IPS-15b (cell line): ENCODE measurements around the gene ACAP3.
"Not testable (repeated sequence)": the region's sequence is repeated elsewhere in the genome, so short reads cannot be mapped to it uniquely, and the experiment has no call there.

ENCODE experiments used
- H3K27me3 ChIP-seq: one replicate; pipeline ENCODE4 v1.6.1; 2013; ENCODE audit warnings: low read length; ENCODE audit not compliant: control insufficient read depth, insufficient read depth
- H3K36me3 ChIP-seq: one replicate; pipeline ENCODE4 v1.6.1; 2013; ENCODE audit warnings: low read length; ENCODE audit not compliant: control insufficient read depth, insufficient read depth
- H3K4me1 ChIP-seq: one replicate; pipeline ENCODE4 v1.6.1; 2013; ENCODE audit warnings: mild to moderate bottlenecking, low read length; ENCODE audit not compliant: control insufficient read depth, insufficient read depth
- H3K4me3 ChIP-seq: one replicate; pipeline ENCODE4 v1.5.1; 2013; ENCODE audit warnings: low read depth, low read length
- H3K9ac ChIP-seq: one replicate; pipeline ENCODE4 v1.6.1; 2013; ENCODE audit warnings: low read depth, mild to moderate bottlenecking, low read length
- H3K9me3 ChIP-seq: one replicate; pipeline ENCODE4 v1.6.1; 2013; ENCODE audit warnings: mild to moderate bottlenecking, low read length; ENCODE audit not compliant: control insufficient read depth, insufficient read depth

ACAP3 gene

DNA sequence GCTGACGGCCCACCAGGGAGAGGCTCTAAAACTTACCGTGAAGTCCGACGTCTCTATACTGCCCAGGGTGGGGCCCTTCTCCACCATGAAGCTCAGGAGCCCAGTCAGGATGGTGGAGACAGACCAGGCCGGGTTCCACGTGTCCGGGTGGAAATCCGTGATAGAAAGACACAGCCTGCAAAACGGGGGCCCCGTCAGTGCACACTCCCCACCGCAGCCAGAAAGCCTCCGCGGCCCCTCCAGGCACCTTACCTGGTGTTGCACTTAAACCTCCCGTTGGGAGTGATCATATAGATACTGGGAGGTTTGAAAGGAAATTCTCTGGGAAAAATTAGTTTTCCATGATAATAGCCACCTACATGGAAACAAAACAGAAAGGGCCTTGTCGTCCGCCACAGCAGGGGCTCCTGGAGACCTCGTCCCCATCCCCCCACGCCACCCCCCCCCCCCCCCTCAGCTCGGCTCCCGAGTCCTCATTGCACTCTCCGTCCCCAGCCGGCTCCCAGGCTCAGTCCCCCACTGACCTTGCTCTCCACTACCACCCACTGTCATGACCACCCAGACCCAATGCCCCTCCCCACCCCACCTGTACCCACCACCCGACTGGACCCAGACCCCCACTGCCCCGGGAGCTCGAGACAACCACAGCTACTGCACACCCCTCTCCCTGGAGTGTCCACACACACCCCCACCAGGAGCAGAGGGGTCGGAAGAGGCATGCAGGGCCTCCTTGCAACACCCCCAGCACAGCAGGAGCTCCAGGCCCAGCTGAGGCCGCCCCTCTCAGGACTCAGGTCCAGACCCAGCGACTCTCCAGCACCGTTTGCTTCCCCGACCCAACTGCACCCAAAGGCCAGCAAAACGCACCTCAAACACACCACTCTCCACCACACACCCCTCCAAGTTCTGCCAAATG is 50.5 kb downstream of the ACAP3 start:
- Histone ChIP-seq H3K9me3 (no peaks in the 10 kb centered on the region), H3K36me3 (peaks cover 58% of the 10 kb centered on the region), H3K27me3 (no peaks in the 10 kb centered on the region), H3K9ac (no peak overlapping the region), H3K4me1 (peaks cover 6% of the 10 kb centered on the region), H3K4me3 (peak overlapping the region; percentile 18)

GRCh38 chr1:1255611-1256010 is 52.1 kb downstream of the ACAP3 start:
- H3K36me3 ChIP-seq: peaks cover 50% of the 10 kb centered on the region

DNA sequence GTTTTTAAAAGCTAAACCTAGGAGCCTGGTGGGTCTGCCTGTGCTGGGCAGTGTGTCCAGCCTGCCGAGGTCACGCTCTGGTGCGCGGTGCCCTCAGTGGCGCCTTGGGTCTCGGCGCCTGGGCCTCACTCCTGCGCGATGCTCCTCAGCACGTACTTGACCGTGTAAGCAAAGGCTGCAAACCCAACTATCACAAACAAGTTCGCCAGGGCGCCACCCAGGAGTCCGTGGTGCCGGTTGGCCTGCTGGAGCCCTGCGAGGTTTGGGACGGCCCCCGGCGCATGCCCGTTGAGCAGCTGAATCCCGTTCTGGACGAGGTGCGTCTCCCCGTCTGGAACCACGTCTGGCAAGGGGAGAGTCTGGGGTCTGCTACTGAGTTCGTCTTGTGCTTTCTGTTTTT is 52.7 kb downstream of the ACAP3 start:
- no peak overlapping the region for H3K9ac ChIP-seq
- H3K4me3 ChIP-seq: no peak overlapping the region
- H3K4me1 ChIP-seq: peaks cover 6% of the 10 kb centered on the region
- H3K36me3 ChIP-seq: peaks cover 44% of the 10 kb centered on the region
- H3K9me3 ChIP-seq: no peaks in the 10 kb centered on the region
- no peaks in the 10 kb centered on the region for H3K27me3 ChIP-seq

More at GRCh38 chr1:1255611-1256010, 52.1 kb downstream of the ACAP3 start:
- Histone ChIP-seq H3K4me3 (no peak overlapping the region), H3K9me3 (no peaks in the 10 kb centered on the region), H3K27me3 (no peaks in the 10 kb centered on the region), H3K4me1 (peaks cover 6% of the 10 kb centered on the region), H3K9ac (no peak overlapping the region)

DNA sequence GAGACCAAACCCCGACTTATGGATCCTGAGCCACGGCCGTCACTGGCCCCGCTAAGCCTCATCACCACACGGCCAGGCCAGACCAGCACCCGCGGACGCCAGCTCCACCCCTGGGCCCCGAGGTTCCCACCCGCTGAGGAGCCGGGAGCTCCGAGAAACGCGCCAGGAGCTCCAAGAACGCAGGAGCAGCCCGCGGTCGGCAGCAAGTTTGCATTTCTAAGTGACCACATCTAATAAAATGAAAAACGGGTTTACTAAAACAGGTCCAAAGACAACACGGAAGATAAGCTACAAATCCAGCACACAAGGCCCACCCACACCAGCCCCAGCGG is 53.1 kb downstream of the ACAP3 start:
- peaks cover 40% of the 10 kb centered on the region for H3K36me3 ChIP-seq
- H3K9me3 ChIP-seq: no peaks in the 10 kb centered on the region
- peaks cover 6% of the 10 kb centered on the region for H3K4me1 ChIP-seq
- H3K27me3 ChIP-seq: no peaks in the 10 kb centered on the region
- H3K9ac ChIP-seq: no peak overlapping the region
- no peak overlapping the region for H3K4me3 ChIP-seq

DNA sequence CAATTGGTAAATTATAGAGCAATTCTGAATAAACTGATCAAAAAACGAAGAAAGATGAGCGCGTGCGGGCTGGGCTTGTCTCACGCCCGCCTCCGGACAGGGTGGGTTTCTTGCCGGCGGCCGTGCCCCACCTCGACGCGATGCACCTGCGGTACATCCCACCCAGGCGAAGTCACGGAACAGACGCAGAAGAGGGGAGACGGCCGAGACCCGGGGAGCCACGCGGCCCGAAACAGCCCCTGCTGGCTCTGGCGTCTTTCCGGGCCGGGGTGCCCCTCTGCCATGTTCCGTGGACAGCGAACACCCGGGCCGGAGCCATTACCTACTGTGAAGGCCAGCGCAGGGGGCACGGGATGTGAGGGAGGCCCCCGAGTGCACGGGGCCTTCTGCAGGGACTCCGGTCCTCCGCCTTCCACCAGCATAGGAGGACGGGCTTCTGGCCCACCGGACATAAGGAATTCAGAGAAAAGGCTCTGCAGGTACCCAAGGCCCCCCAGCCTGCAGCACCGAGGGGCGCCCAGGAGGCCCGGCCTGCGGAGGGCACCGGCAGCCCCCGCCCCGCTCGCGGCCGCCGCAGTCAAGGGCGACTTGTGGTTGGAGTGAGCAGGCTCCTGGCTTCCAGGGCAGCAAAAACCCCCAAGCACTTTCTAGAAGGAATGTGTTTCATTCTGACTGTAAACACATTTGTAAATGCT is 53.6 kb downstream of the ACAP3 start:
- no peaks in the 10 kb centered on the region for H3K27me3 ChIP-seq
- no peak overlapping the region for H3K4me3 ChIP-seq
- peaks cover 6% of the 10 kb centered on the region for H3K4me1 ChIP-seq
- H3K9me3 ChIP-seq: no peaks in the 10 kb centered on the region
- no peak overlapping the region for H3K9ac ChIP-seq
- peaks cover 37% of the 10 kb centered on the region for H3K36me3 ChIP-seq

DNA sequence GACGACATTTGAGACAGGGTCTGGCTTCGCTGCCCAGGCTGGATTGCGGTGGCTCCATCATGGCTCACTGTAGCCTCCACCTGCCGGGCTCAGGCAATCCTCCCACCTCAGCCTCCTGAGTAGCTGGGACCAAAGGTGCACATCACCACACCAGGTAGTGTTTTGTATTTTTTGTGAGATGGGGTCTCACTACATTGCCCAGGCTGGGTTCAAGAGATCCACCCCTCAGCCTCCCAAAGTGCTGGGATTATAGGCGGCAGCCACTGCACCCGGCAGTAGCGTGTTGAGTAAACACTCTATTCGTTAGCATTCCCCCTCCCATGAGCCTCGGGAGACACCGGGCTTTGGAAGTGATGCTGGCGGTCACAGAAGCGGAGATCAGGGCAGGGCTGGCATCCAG is 54.4 kb downstream of the ACAP3 start:
- no peak overlapping the region for H3K9ac ChIP-seq
- H3K4me3 ChIP-seq: no peak overlapping the region
- no peaks in the 10 kb centered on the region for H3K9me3 ChIP-seq
- peaks cover 2% of the 10 kb centered on the region for H3K4me1 ChIP-seq
- H3K36me3 ChIP-seq: peaks cover 33% of the 10 kb centered on the region
- H3K27me3 ChIP-seq: no peaks in the 10 kb centered on the region

DNA sequence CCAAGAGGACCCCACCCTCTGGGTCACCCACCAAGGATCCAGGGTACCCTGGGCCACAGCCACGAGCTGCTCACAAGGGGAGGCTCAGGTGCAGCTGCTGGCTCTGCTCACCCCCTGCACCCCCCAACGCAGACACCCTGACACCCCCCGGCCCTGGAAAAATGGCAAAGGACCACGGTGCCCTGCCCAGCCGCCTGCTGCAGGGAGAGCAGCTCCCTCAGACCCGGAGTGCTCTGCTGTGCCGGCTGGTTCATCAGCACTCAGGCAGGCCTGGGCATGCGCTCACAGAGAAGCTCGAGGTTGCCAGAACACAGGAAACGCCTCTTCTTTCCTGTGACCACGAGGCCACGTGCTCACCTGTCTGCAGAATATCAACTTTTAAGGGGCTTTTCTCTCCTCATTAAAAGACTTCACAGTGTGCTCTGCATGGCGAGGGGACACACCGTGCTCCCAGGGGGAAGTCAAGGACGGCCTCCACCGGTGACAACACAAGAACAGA is 56.9 kb downstream of the ACAP3 start:
- Histone ChIP-seq H3K9me3 (no peaks in the 10 kb centered on the region), H3K4me1 (no peaks in the 10 kb centered on the region), H3K27me3 (no peaks in the 10 kb centered on the region), H3K4me3 (no peak overlapping the region), H3K36me3 (peaks cover 24% of the 10 kb centered on the region), H3K9ac (no peak overlapping the region)

- H3K4me1 ChIP-seq, H3K36me3 ChIP-seq, H3K27me3 ChIP-seq, H3K9me3 ChIP-seq, H3K4me3 ChIP-seq, H3K9ac ChIP-seq: not testable (repeated sequence)
Observed at GRCh38 chr1:1248009-1248913, 59.5 kb downstream of the ACAP3 start.

GRCh38 chr1:1247341-1247913 is 60.3 kb downstream of the ACAP3 start:
- Histone ChIP-seq H3K4me3 (no peak overlapping the region), H3K36me3 (peaks cover 4% of the 10 kb centered on the region), H3K9me3 (no peaks in the 10 kb centered on the region), H3K4me1 (no peaks in the 10 kb centered on the region), H3K27me3 (no peaks in the 10 kb centered on the region), H3K9ac (no peak overlapping the region)

DNA sequence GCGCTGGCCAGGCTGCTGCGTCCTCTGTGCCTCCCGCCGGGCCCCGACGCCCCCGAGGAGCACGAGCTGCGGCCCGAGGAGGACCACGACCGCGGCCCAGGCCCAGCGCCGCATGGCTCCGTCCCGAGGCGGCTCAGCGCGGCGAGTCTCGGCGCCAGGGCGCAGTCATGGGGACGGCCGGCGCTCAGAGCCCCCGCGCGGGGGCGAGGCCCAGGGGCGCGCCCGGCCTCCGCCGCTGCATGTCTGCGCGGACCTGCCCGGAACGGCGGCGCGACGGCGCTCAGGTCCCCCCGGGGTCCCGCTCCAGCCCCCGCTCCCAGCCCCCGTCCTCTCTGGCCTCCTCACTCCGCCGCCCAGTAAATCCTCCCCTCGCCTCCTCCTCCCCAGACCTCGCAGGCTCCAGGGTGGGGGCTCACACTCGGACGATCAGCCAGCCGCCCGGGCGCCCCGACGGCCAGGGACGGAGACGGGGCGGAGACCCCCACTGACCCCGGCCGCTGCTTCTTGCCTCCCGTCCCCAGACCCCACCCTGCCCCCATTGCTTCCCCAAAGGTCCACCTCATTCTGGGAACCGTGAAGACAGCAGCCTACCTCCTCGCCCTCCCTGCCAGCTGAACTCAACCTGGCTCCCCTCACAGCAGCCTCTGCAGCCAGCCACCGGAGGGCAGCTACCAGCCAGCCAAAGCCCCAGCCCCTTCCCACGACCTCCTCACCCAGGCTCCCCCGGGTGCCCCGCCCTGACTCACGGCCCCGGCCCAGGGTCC is 61.0 kb downstream of the ACAP3 start, which contains the start of gene C1QTNF12:
TSS of gene C1QTNF12 (minus strand) at position 146 of the 764 bp plus-strand sequence. CDS start at position 114, 32 bp downstream.
- H3K9me3 ChIP-seq: no peaks in the 10 kb centered on the region
- H3K4me1 ChIP-seq: no peaks in the 10 kb centered on the region
- H3K9ac ChIP-seq: no peak within 1 kb of the TSS
- H3K36me3 ChIP-seq: peaks cover 4% of the 10 kb centered on the region
- H3K27me3 ChIP-seq: no peaks in the 10 kb centered on the region
- no peak within 1 kb of the TSS for H3K4me3 ChIP-seq
